Loucy (cell line): Measurements from ENCODE around the gene KSR1.

ENCODE experiments used
- H2AFZ ChIP-seq: fragments of 200-600 bp; sonication (generic); 2 replicates; pipeline ENCODE4 v1.6.0; 2016; ENCODE audit warnings: antibody characterized with exemption, mild to moderate bottlenecking, low read length, moderate library complexity
- H3F3A ChIP-seq: fragments of 200-600 bp; 2 replicates; pipeline ENCODE4 v1.6.0; 2016; ENCODE audit warnings: antibody characterized with exemption, low read depth, mild to moderate bottlenecking
- H3K27me3 ChIP-seq: fragments of 200-600 bp; sonication (generic); 2 replicates; pipeline ENCODE4 v1.6.1; 2014; ENCODE audit warnings: low read length, mild to moderate bottlenecking; ENCODE audit not compliant: insufficient read depth, poor library complexity, severe bottlenecking
- H3K36me3 ChIP-seq: fragments of 200-600 bp; sonication (generic); 2 replicates; pipeline ENCODE4 v1.6.1; 2016; ENCODE audit warnings: low read length; ENCODE audit not compliant: insufficient read depth
- H3K4me1 ChIP-seq: fragments of 200-600 bp; sonication (generic); 2 replicates; pipeline ENCODE4 v1.5.1; 2014; ENCODE audit warnings: low read length, mild to moderate bottlenecking; ENCODE audit not compliant: insufficient read depth, poor library complexity, severe bottlenecking
- H3K4me2 ChIP-seq: fragments of 200-600 bp; sonication (generic); 2 replicates; pipeline ENCODE4 v1.6.0; 2014; ENCODE audit warnings: antibody characterized with exemption, low read length, low read depth, mild to moderate bottlenecking; ENCODE audit not compliant: poor library complexity, severe bottlenecking
- H3K4me3 ChIP-seq: fragments of 200-600 bp; sonication (generic); 2 replicates; pipeline ENCODE4 v1.5.1; 2014; ENCODE audit warnings: low read length, mild to moderate bottlenecking, mixed read lengths; ENCODE audit not compliant: poor library complexity, severe bottlenecking
- H3K79me2 ChIP-seq: fragments of 200-600 bp; sonication (generic); 2 replicates; pipeline ENCODE4 v1.6.1; 2014; ENCODE audit warnings: low read length; ENCODE audit not compliant: insufficient read depth
- H3K9ac ChIP-seq: fragments of 200-600 bp; sonication (generic); 2 replicates; pipeline ENCODE4 v1.6.0; 2014; ENCODE audit warnings: mild to moderate bottlenecking, low read depth, low read length, moderate library complexity; ENCODE audit not compliant: poor library complexity, severe bottlenecking
- H3K9me2 ChIP-seq: fragments of 200-600 bp; sonication (generic); replicated peaks from 2 replicates; pipeline ENCODE4 v1.6.1; 2016; ENCODE audit warnings: low read depth, low read length, mixed read lengths
- H3K9me3 ChIP-seq: fragments of 200-600 bp; sonication (generic); 2 replicates; pipeline ENCODE4 v1.6.1; 2014; ENCODE audit warnings: mild to moderate bottlenecking, antibody characterized with exemption, low read length, low read depth; ENCODE audit not compliant: insufficient read depth
- H4K20me1 ChIP-seq: fragments of 200-600 bp; sonication (generic); 2 replicates; pipeline ENCODE4 v1.6.0; 2014; ENCODE audit warnings: antibody characterized with exemption, low read length, mild to moderate bottlenecking; ENCODE audit not compliant: insufficient read depth, poor library complexity, severe bottlenecking
- CTCF ChIP-seq: fragments of 200-600 bp; sonication (generic); conservative IDR thresholded peaks from 2 replicates; pipeline ENCODE4 v1.5.1; 2014; ENCODE audit warnings: mild to moderate bottlenecking, antibody characterized with exemption, low read length
- EZH2phosphoT487 ChIP-seq: fragments of 200-600 bp; IDR thresholded peaks from 2 replicates; pipeline ENCODE4 v1.6.1; 2018; ENCODE audit warnings: antibody characterized with exemption, mild to moderate bottlenecking, moderate library complexity, borderline replicate concordance

KSR1 gene

GRCh38 chr17:27518048-27518447 is 61.8 kb downstream of the KSR1 start:
- peaks cover 58% of the 10 kb centered on the region for H3K79me2 ChIP-seq
- H3K9me2 ChIP-seq = no peaks in the 10 kb centered on the region
- H3K36me3 ChIP-seq = no peaks in the 10 kb centered on the region
- no peak overlapping the region for H3K4me3 ChIP-seq
- peaks cover 50% of the 10 kb centered on the region for H3K4me1 ChIP-seq
- H3K27me3 ChIP-seq = no peaks in the 10 kb centered on the region
- no peak overlapping the region for H3K9ac ChIP-seq
- H3F3A ChIP-seq = no peaks in the 10 kb centered on the region
- no peak overlapping the region for H3K4me2 ChIP-seq
- TF ChIP-seq CTCF = no peak
- no peak for TF ChIP-seq EZH2phosphoT487
- no peaks in the 10 kb centered on the region for H4K20me1 ChIP-seq
- no peaks in the 10 kb centered on the region for H3K9me3 ChIP-seq
- H2AFZ ChIP-seq = no peak overlapping the region

DNA sequence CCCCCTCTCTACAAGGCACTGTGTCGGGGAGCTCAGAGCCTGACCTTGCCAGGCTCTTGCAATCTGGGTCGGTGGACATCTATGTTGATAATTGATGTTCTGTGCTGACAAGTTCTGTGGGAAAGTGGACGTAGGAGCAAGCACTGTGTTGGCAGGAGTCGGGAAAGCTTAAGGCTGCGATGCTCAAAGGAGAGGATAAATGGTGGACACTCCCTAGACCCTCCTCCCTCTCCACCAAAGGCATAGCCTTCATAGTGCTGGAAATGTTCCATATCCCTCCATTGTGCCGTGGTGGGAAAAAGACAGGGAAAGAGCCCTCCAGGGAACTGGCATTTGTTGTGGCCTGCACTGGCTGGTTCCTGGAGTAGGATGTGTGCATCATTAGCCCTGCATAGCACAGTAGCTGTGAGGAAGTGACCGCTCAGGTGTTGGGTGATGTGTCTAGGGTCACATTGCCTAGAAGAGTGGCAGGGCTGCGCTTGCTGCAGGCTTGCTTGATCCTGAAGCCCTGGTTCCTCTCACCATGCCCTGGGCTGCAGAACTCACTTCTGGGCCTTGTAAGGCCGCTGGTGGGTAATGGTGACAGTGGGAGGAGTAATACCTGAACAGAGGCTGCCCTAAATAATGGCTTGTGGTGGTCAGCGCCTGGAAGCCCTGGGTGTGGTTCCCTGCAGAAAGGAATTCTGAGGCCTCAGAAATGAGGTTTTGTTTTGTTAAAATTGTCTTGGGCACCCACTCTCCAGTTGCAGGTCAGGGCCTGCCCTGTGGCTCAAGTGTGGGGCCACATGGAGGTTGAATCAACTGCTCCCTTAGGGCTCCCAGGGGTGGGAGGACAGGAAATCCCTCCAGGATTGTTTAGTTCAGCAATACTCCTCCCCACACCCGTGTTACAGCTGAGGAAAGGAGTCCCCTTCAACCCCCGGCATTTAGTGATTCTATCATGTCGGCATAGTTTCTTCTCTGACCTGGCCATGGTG is 62.6 kb downstream of the KSR1 start:
- no peaks in the 10 kb centered on the region for H3F3A ChIP-seq
- H3K79me2 ChIP-seq = peaks cover 50% of the 10 kb centered on the region

DNA sequence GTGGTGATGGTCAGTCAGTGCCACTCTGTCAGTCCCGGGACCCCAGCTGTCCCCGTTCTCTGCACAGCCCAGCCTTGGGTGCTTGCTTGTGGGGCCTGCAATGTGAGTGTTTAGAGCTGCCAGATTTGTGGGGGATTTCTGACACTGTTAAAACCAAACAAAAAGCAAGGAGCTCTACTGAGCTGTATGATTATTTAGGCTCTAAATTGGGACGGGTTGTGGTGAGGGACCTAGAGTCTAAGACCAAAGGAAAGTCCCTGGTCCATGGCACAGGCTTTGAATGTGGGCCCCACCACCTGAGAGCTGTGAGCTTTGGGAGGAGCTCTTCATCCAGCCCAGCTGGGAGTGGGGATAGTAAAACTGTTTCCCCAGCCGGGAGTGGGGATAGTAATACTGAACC is 63.3 kb downstream of the KSR1 start:
- no peaks in the 10 kb centered on the region for H3K9me3 ChIP-seq
- H3K4me3 ChIP-seq = no peak overlapping the region
- peaks cover 57% of the 10 kb centered on the region for H3K4me1 ChIP-seq
- H3K36me3 ChIP-seq = no peaks in the 10 kb centered on the region
- H3F3A ChIP-seq = no peaks in the 10 kb centered on the region
- H2AFZ ChIP-seq = no peak overlapping the region
- H3K9ac ChIP-seq = no peak overlapping the region
- no peaks in the 10 kb centered on the region for H4K20me1 ChIP-seq
- no peak overlapping the region for H3K4me2 ChIP-seq
- no peaks in the 10 kb centered on the region for H3K27me3 ChIP-seq
- TF ChIP-seq CTCF (no peak), EZH2phosphoT487 (no peak)
- peaks cover 52% of the 10 kb centered on the region for H3K79me2 ChIP-seq
- H3K9me2 ChIP-seq = no peaks in the 10 kb centered on the region

More for the DNA sequence above, 62.6 kb downstream of the KSR1 start:
- H3K36me3 ChIP-seq = no peaks in the 10 kb centered on the region
- no peak overlapping the region for H3K4me2 ChIP-seq
- peaks cover 53% of the 10 kb centered on the region for H3K4me1 ChIP-seq
- TF ChIP-seq EZH2phosphoT487 = no peak
- no peak for TF ChIP-seq CTCF
- no peaks in the 10 kb centered on the region for H4K20me1 ChIP-seq
- no peaks in the 10 kb centered on the region for H3K9me2 ChIP-seq
- H3K9ac ChIP-seq = no peak overlapping the region
- no peak overlapping the region for H2AFZ ChIP-seq
- no peak overlapping the region for H3K4me3 ChIP-seq
- no peaks in the 10 kb centered on the region for H3K27me3 ChIP-seq
- H3K9me3 ChIP-seq = no peaks in the 10 kb centered on the region
